CD14-positive monocyte (primary cell): ENCODE results near the gene NUDC. TPM values are rescaled to one million over a fixed set of nuclear protein-coding genes. Genes with fewer than 3 reads are reported as not detected.

Experiments
- DNase-seq, 3 donors: peaks; one replicate each; pipeline ENCODE4 v3.0.0-alpha.2; 2011 to 2022
- H2AFZ ChIP-seq: 2 replicates; pipeline ENCODE4 v1.6.0; 2012; ENCODE audit warnings: mild to moderate bottlenecking, low read depth, low read length, inconsistent platforms; ENCODE audit not compliant: insufficient read depth, poor library complexity, severe bottlenecking
- H3K27ac ChIP-seq, 2 donors: 1 replicate in 1 of 2; 2 replicates in 1 of 2; pipeline ENCODE4 v1.5.1; 2012 to 2013; ENCODE audit warnings: low read length in 2 of 2, control low read depth in 1 of 2, inconsistent platforms in 1 of 2, low read depth in 1 of 2, mild to moderate bottlenecking in 1 of 2
- H3K27me3 ChIP-seq, 2 donors: one replicate each; pipeline versions ENCODE4 v1.6.0 to v1.6.1; 2011 to 2013; ENCODE audit warnings: low read length in 2 of 2; ENCODE audit not compliant: control insufficient read depth in 2 of 2, insufficient read depth in 2 of 2
- H3K36me3 ChIP-seq, 2 donors: replicated peaks in 1 of 2; 1 replicate in 1 of 2; 2 replicates in 1 of 2; pipeline versions ENCODE4 v1.5.1 to v1.6.1; 2012 to 2013; ENCODE audit warnings: low read length in 2 of 2, control low read depth in 1 of 2, inconsistent platforms in 1 of 2, mild to moderate bottlenecking in 1 of 2; ENCODE audit not compliant: insufficient read depth in 2 of 2, control insufficient read depth in 1 of 2
- H3K4me1 ChIP-seq, 2 donors: 1 replicate in 1 of 2; 2 replicates in 1 of 2; pipeline versions ENCODE4 v1.5.1 to v1.6.1; 2012 to 2013; ENCODE audit warnings: low read length in 2 of 2, control low read depth in 1 of 2, inconsistent platforms in 1 of 2, mild to moderate bottlenecking in 1 of 2, moderate library complexity in 1 of 2; ENCODE audit not compliant: insufficient read depth in 2 of 2, control insufficient read depth in 1 of 2
- H3K4me2 ChIP-seq: replicated peaks from 2 replicates; pipeline ENCODE3; 2012; ENCODE audit warnings: low read length, moderate library complexity, mild to moderate bottlenecking; ENCODE audit not compliant: poor library complexity, severe bottlenecking; ENCODE audit errors: extremely low read depth
- H3K4me3 ChIP-seq, 3 experiments: fragments of 200-600 bp in 1 of 3; sonication (generic) in 1 of 3; replicated peaks in 1 of 3; 1 replicate in 2 of 3; 2 replicates in 1 of 3; pipeline ENCODE4 v1.5.1; 2011 to 2013; ENCODE audit warnings: low read length in 3 of 3, mild to moderate bottlenecking in 3 of 3, control low read depth in 2 of 3, low read depth in 2 of 3, inconsistent platforms in 1 of 3, moderate library complexity in 1 of 3
- H3K79me2 ChIP-seq: 2 replicates; pipeline ENCODE4 v1.6.0; 2012; ENCODE audit warnings: mild to moderate bottlenecking, control low read depth, inconsistent platforms, low read length, moderate library complexity; ENCODE audit not compliant: insufficient read depth
- H3K9ac ChIP-seq: 2 replicates; pipeline ENCODE4 v1.6.0; 2017; ENCODE audit warnings: low read length, mild to moderate bottlenecking; ENCODE audit not compliant: insufficient read depth, poor library complexity, severe bottlenecking
- H3K9me3 ChIP-seq, 2 donors: replicated peaks in 1 of 2; 1 replicate in 1 of 2; 2 replicates in 1 of 2; pipeline versions ENCODE4 v1.5.1 to v1.6.1; 2012 to 2013; ENCODE audit warnings: low read length in 2 of 2, control low read depth in 1 of 2; ENCODE audit not compliant: control insufficient read depth in 1 of 2, insufficient read depth in 1 of 2
- H4K20me1 ChIP-seq: 2 replicates; pipeline ENCODE4 v1.6.0; 2012; ENCODE audit warnings: mild to moderate bottlenecking, low read length, control low read depth, moderate library complexity; ENCODE audit not compliant: insufficient read depth
- H3K27ac Mint-ChIP-seq, 7 donors: one replicate each; pipeline ENCODE4 v1.8.0; 2020; ENCODE audit warnings: mild to moderate bottlenecking in 7 of 7, mixed read lengths in 7 of 7, moderate library complexity in 6 of 7, inconsistent platforms in 2 of 7
- H3K27me3 Mint-ChIP-seq, 3 donors: one replicate each; pipeline ENCODE4 v1.8.0; 2021 to 2022; ENCODE audit warnings: low read depth in 3 of 3, mild to moderate bottlenecking in 3 of 3, mixed read lengths in 3 of 3, moderate library complexity in 3 of 3, inconsistent platforms in 1 of 3
- H3K36me3 Mint-ChIP-seq, 2 donors: one replicate each; pipeline ENCODE4 v1.8.0; 2020; ENCODE audit warnings: mixed read lengths in 2 of 2, inconsistent platforms in 1 of 2, mild to moderate bottlenecking in 1 of 2
- H3K4me1 Mint-ChIP-seq: one replicate; pipeline ENCODE4 v1.8.0; 2020; ENCODE audit warnings: mild to moderate bottlenecking, mixed read lengths
- H3K4me3 Mint-ChIP-seq, 2 donors: one replicate each; pipeline ENCODE4 v1.8.0; 2020; ENCODE audit warnings: mild to moderate bottlenecking in 2 of 2, mixed read lengths in 2 of 2, moderate library complexity in 1 of 2
- H3K9me3 Mint-ChIP-seq, 7 donors: one replicate each; pipeline ENCODE4 v1.8.0; 2020 to 2022; ENCODE audit warnings: mixed read lengths in 7 of 7, mild to moderate bottlenecking in 6 of 7, moderate library complexity in 6 of 7, inconsistent platforms in 2 of 7
- CTCF ChIP-seq: fragments of 200-600 bp; IDR thresholded peaks from one replicate; pipeline ENCODE4 v1.8.0; 2022; ENCODE audit warnings: antibody characterized with exemption, mild to moderate bottlenecking
- WGBS: methylation state at CpG from one replicate; pipeline ENCODE4 v1.1.5; 2013; ENCODE audit warnings: missing lambda C conversion rate; ENCODE audit not compliant: insufficient coverage; 5-methylcytosine and 5-hydroxymethylcytosine counted together
- intact Hi-C, 2 donors: fragments of 100-400 bp; cut with micrococcal nuclease; formaldehyde crosslinking; loops; one replicate each; pipeline versions ENCODE4 v1.15.0 to v1.15.1; 2023
- polyA plus RNA-seq, 3 donors: library from polyadenylated mRNA; depleted of rRNA in 1 of 3; unstranded in 2 of 3; stranded (reverse) in 1 of 3; fragments of 300-500 nt in 2 of 3; fragments of >200 nt in 1 of 3; fragmentation: Illumina TruSeq in 2 of 3; gene quantifications; 1 replicate in 2 of 3; 2 replicates in 1 of 3; pipeline ENCODE4 v1.2.3, GENCODE V29; 2012 to 2021

Gene NUDC
- polyA plus RNA-seq, 3 donors = 28.3 to 58.3 (median 47.4) TPM

GRCh38 chr1:26942656-26943055, 21.1 kb downstream of the NUDC start:
- no peaks in the 10 kb centered on the region for H3K9me3 Mint-ChIP-seq
- no peak for TF ChIP-seq CTCF
- Histone ChIP-seq H3K79me2 (peaks cover 7% of the 10 kb centered on the region), H3K27me3 (no peaks in the 10 kb centered on the region), H4K20me1 (peaks cover 5% of the 10 kb centered on the region), H3K4me3 (no peak overlapping the region), H3K9ac (no peak overlapping the region), H3K4me1 (peaks cover 5 to 7% of the 10 kb centered on the region in 2 donors), H3K9me3 (no peaks in the 10 kb centered on the region), H2AFZ (no peak overlapping the region), H3K4me2 (no peak overlapping the region), H3K27ac (no peak overlapping the region), H3K36me3 (peaks cover 51 to 77% of the 10 kb centered on the region in 2 donors)
- H3K4me1 Mint-ChIP-seq = peaks cover 11% of the 10 kb centered on the region
- no peaks in the 10 kb centered on the region for H3K27me3 Mint-ChIP-seq
- H3K36me3 Mint-ChIP-seq = peaks cover 53 to 73% of the 10 kb centered on the region in 2 donors
- intact Hi-C loops = no loop called here
- no peak overlapping the region for H3K4me3 Mint-ChIP-seq
- no peak overlapping the region for H3K27ac Mint-ChIP-seq
- no peak for DNase-seq
- WGBS = 96% methylated on average over 12 of the region's 12 CpGs

- H3K4me3 Mint-ChIP-seq = no peak overlapping the region
- H3K9me3 ChIP-seq = no peaks in the 10 kb centered on the region
- H3K4me3 ChIP-seq = no peak overlapping the region
- peaks cover 51 to 65% of the 10 kb centered on the region in 2 donors for H3K36me3 Mint-ChIP-seq
- no peaks in the 10 kb centered on the region for H3K27me3 ChIP-seq
- no peak overlapping the region for H3K4me2 ChIP-seq
- H3K9ac ChIP-seq = no peak overlapping the region
- 92% methylated on average over 2 of the region's 2 CpGs for WGBS
- no peaks in the 10 kb centered on the region for H3K27me3 Mint-ChIP-seq
- no peaks in the 10 kb centered on the region for H4K20me1 ChIP-seq
- TF ChIP-seq CTCF = no peak
- H3K4me1 Mint-ChIP-seq = peaks cover 3% of the 10 kb centered on the region
- intact Hi-C loops = no loop called here
- H3K27ac Mint-ChIP-seq = peak overlapping the region in 1 of 7 donors; percentile 1
- no peaks in the 10 kb centered on the region for H3K9me3 Mint-ChIP-seq
- peaks cover 51 to 63% of the 10 kb centered on the region in 2 donors for H3K36me3 ChIP-seq
- no peak overlapping the region for H3K27ac ChIP-seq
- no peaks in the 10 kb centered on the region for H3K79me2 ChIP-seq
- no peak overlapping the region for H2AFZ ChIP-seq
- H3K4me1 ChIP-seq = no peaks in the 10 kb centered on the region
- no peak for DNase-seq
These were observed 23.6 kb downstream of the NUDC start for GRCh38 chr1:26945138-26945537.
